MM.1S (cell line): Measurements from ENCODE around the gene RPS27A.

Source experiments
- EZH2 ChIP-seq: fragments of 300-600 bp; sonication (generic); optimal IDR thresholded peaks from 2 replicates; pipeline ENCODE3; 2017; ENCODE audit warnings: low read depth, mild to moderate bottlenecking, antibody characterized with exemption, low read length, mixed read lengths
- EZH2phosphoT487 ChIP-seq: fragments of 300-600 bp; sonication (generic); IDR thresholded peaks from 2 replicates; pipeline ENCODE4 v1.6.1; 2018; ENCODE audit warnings: antibody characterized with exemption, low read length
- TF ChIP-seq, protein P1 (sequence below): fragments of 300-600 bp; sonication (generic); IDR thresholded peaks from 2 replicates; pipeline ENCODE4 v1.5.1; 2016; ENCODE audit warnings: antibody characterized with exemption, low read length, mixed read lengths

DNA sequence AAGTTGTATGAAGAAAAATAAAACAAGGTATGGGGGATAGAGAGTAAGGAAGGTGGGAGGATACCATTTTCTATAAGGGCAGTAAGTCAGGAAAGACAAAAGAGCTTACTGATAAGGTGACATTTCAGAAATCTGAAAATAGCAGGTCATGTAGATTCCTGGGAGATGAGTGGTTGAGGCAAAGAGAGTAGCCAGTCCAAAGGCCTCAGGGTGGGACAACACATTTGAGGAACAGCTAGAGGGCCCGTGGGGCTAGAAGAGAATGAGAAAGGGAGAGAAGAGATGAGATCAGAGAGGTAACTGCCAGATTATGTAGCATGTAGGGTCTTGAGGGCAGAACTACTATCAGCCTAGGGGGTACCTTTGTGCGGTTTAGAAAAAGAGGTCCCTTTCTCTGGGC lies 3.3 kb upstream of the RPS27A start:
- TF ChIP-seq, protein P1, sequence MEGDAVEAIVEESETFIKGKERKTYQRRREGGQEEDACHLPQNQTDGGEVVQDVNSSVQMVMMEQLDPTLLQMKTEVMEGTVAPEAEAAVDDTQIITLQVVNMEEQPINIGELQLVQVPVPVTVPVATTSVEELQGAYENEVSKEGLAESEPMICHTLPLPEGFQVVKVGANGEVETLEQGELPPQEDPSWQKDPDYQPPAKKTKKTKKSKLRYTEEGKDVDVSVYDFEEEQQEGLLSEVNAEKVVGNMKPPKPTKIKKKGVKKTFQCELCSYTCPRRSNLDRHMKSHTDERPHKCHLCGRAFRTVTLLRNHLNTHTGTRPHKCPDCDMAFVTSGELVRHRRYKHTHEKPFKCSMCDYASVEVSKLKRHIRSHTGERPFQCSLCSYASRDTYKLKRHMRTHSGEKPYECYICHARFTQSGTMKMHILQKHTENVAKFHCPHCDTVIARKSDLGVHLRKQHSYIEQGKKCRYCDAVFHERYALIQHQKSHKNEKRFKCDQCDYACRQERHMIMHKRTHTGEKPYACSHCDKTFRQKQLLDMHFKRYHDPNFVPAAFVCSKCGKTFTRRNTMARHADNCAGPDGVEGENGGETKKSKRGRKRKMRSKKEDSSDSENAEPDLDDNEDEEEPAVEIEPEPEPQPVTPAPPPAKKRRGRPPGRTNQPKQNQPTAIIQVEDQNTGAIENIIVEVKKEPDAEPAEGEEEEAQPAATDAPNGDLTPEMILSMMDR: no peak
- no peak for TF ChIP-seq EZH2
- no peak for TF ChIP-seq EZH2phosphoT487
